Posterior vena cava (tissue), 2 donors: ENCODE results near the gene OSTC. TPM values are rescaled to one million over a fixed set of nuclear protein-coding genes. Genes with fewer than 3 reads are reported as not detected.

Experiments used
- DNase-seq: peaks from one replicate; pipeline ENCODE4 v3.0.0-alpha.2; 2020; ENCODE audit warnings: low spot score
- intact Hi-C, 2 donors: fragments of 100-400 bp; cut with DNase I; formaldehyde crosslinking; loops; one replicate each; pipeline versions ENCODE4 v1.14.1 to v1.14.2; 2022 to 2023
- long read RNA-seq, 2 donors: library from polyadenylated mRNA; unstranded; transcript quantifications; one replicate each; pipeline ENCODE4 v2.0.0, GENCODE V29; 2020 to 2021
- total RNA-seq, 2 donors: library from RNA; stranded (reverse); fragmentation: NEBNext Ultra II Directional; extraction: Animal tissue kit (Norgen Biotek cat#: 25700); gene quantifications; one replicate each; pipeline ENCODE4 v1.2.1, GENCODE V29; 2021
- donor health status: DM: yes; HTN: yes; CAD: no.
- donor health status: DM: yes; HTN: yes; CAD: no.

Gene OSTC
- total RNA-seq, result 10 to 100 TPM; 69.4 to 80.8 TPM
- long read RNA-seq, donor 1, transcript OSTC-201 (4 exons, 1,077 nt), result major isoform, 37 of 38 reads
- long read RNA-seq, donor 1, partial matches to known transcripts, result 1 of 38 reads
- long read RNA-seq, donor 1, other reads (novel, unspliced or antisense), result 0 of 38 reads
- long read RNA-seq, donor 2, transcript OSTC-201 (4 exons, 1,077 nt), result major isoform, 132 of 141 reads
- long read RNA-seq, donor 2, partial matches to known transcripts, result 3 of 141 reads
- long read RNA-seq, donor 2, other reads (novel, unspliced or antisense), result 2 of 141 reads

DNA sequence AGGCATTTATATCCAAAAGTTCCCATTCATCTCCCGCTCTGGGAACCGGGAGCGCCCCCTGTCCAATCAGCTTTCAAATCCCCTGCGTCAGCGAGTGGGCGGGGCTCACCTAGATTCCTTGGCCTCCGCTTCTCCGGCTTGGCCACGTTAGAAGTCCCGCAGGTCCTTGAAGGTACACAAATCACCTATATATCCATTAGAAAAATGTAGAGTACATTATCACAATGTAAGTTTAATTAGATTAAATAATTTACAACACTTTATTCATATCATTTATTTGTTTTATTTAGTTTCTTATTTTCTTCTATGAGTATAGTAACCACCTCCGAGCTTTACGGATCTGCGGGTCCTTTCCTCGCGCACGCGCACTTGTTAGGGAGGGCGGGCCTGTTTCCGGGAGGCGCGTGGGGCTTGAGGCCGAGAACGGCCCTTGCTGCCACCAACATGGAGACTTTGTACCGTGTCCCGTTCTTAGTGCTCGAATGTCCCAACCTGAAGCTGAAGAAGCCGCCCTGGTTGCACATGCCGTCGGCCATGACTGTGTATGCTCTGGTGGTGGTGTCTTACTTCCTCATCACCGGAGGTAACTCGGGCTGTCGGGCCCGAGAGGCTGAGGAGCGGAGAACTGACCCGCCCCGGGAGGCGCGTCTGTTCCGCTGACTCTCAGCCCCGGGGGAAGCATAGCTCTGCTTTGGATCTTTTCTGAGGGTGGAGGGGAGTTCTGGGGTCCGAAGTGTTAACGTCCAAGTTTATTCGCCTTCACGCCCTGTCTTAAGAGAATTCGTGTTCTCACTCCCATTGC, at the start of gene OSTC:
TSS of gene OSTC (plus strand) at position 388 of the 802 bp plus-strand sequence. CDS start at position 445, 57 bp downstream.
- DNase-seq, result peak; percentile 98
- intact Hi-C loops, result no loop called here

DNA sequence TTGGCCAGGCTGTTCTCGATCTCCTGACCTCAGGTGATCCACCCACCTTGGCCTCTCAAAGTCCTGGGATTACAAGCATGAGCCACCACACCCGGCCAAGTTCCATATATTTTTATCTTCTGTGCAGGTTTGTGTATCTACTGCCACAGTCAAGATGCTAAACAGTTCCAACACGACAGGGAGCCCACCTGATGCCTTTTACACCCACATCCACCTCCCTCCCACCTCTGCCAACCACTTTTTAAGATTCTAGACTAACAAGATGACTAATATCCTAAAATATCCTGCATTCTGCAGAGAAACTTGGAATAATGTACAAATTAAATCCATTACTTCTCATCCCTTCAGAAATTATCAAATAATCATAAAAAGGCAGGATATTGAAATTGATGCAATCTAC, 49.3 kb upstream of the OSTC start:
- intact Hi-C loops, result no loop called here
- DNase-seq, result no peak

GRCh38 chr4:108601532-108601931, 48.9 kb upstream of the OSTC start:
- intact Hi-C loops, result no loop called here

GRCh38 chr4:108602163-108602562, 48.2 kb upstream of the OSTC start:
- no peak for DNase-seq
- intact Hi-C loops, result no loop called here

More at GRCh38 chr4:108601532-108601931, 48.9 kb upstream of the OSTC start:
- no peak for DNase-seq

DNA sequence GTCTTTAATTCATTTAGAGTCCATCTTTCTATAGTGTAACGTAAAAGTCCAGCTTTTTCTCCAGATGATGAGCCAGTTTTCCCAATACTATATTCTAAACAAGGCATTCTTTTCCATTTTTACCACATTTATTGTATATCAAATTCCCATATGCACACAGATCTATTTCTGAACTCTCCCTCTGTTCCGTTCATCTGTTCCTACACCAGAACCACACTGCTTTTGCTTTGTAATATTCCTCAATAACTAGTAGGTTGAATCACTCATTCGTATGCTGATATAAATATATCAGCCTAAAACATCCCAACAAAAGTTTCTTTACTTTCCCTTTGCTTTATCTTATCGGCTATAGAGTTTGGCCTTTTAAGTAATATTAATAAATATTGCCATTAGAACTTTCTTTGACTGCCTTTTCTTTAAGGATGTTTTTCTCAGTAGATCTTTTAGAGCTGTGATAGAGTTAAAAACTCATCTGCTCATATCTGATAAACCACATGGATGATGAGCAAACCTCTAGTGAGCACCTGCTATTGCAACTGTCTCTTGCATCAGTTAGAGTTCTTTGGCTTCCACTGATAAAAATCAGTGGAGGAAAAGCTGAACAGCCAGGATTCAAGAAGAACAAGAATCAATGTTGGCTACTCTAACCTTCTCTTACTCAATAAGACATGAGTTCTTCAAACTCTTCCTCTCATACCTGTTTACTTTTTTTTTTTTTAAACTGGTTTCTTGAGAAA, 43.2 kb upstream of the OSTC start:
- intact Hi-C loops, result no loop called here
- no peak for DNase-seq

DNA sequence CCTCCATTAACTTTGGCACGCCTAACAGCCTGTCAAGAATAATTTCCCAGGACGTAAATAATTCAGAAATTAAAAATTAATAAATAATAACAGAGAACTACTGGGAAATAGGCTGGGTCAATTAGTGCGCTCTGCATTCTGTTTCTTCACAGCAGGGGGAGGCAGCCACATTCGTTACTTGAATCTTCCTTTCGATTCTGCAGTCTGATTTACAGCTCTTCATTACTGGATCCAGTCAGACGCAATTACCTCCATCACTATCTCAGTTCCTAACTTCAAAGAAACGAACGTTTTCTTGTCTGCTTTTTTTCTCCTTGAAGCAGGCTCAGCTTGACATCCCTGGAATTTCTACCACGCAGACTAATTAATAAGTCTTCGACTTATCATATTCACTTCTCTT, 39.0 kb upstream of the OSTC start:
- intact Hi-C loops, result no loop called here
- no peak for DNase-seq

DNA sequence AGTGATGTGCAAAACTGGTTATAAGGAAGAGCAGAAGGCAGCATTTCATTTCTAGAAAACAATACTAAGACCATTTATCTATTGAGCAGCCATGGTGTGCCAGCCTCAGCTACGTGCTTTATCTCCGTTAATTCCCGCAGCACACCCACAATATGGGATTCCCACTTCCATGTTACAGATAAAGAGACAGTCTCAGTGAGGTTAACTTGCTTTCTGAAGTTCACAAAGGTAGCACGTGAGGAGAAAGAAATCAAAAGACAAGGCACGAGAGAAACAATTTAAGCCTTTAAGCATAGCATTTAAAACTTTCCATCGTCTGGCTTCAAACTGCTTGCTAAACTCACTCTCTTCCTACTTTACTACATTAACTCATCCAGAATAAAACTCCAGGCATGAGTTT, 38.0 kb upstream of the OSTC start:
- intact Hi-C loops, result no loop called here
- DNase-seq, result no peak

- intact Hi-C loops, result no loop called here
- no peak for DNase-seq
These were observed 30.9 kb upstream of the OSTC start for GRCh38 chr4:108619372-108620100.

DNA sequence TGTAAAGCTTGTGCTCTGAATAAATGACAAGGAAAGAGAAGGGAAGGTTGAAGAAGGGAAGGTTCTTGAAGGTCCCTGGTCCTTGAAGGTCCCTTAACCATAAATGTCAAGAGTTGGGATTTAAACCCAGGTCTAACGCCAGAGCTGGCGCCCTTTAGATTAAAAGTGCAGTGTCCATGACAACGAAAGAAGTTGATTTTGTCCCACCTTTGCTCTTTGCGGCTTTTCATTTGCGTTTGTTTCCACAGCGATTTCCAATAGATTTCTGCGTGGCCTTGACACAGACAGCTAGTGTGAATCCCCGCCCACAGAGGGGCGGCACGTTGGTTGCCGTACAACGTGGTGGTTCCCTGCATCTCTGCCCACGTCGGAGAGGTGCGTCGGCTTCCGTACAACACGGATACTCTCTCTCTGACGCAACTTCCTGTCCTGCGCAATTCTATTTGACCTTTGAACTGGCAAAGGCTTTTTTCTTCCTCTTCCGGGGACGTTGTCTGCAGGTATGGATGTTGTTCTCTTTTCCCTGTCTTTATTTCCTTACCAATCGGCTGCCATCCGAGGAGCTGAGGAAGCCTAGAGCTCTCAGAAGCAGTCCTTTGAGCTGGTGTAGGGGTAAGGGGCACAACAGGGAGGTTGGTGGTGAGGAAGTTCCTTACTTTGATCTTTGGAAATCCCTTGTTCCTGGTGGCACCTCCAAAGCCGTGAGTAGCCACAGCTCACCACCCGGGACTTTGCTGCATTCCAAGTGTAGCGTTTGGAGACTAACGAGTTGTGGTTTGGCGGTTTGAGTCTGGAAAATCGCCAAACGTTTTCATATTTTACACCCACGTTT, 30.1 kb upstream of the OSTC start, which contains the start of gene RPL34:
TSS of gene RPL34 (plus strand) at position 476 of the 832 bp plus-strand sequence. CDS start 1,384 bp downstream, outside the sequence.
- DNase-seq, result peak; percentile 99
- intact Hi-C loops, result no loop called here

- no peak for DNase-seq
- intact Hi-C loops, result no loop called here
These were observed 29.2 kb upstream of the OSTC start for GRCh38 chr4:108620933-108621905.

DNA sequence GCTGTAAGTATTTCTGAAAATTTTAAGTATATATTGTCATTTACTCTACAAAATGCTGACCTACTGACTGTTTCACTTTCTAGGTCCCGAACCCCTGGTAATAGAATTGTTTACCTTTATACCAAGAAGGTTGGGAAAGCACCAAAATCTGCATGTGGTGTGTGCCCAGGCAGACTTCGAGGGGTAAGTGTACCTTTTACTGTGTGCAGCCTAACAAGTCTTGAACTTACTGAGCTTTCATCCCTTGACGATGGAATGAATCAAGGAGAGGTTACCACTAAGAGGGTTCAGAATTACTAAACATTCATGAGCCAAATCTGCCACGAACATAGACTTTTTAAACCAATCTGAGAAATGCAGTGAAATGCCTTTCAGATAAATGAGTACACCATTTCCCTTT, 28.4 kb upstream of the OSTC start:
- DNase-seq, result no peak
- intact Hi-C loops, result no loop called here

DNA sequence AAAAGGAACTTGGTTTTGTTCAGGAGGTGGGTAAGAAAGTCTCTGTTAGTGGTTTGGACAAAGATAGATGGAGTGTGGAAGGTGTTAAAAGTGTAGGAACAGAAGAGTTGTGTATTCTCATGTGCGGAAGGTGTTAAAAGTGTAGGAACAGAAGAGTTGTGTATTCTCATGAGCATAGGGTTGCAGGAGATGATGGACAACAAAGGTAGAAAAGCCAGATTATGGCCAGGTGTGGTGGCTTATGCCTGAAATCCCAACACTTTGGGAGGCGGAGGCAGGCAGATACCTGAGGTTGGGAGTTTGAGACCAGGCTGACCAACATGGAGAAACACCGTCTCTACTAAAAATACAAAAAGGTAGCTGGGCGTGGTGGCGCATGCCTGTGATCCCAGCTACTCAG, 27.6 kb upstream of the OSTC start:
- DNase-seq, result no peak
- intact Hi-C loops, result no loop called here

DNA sequence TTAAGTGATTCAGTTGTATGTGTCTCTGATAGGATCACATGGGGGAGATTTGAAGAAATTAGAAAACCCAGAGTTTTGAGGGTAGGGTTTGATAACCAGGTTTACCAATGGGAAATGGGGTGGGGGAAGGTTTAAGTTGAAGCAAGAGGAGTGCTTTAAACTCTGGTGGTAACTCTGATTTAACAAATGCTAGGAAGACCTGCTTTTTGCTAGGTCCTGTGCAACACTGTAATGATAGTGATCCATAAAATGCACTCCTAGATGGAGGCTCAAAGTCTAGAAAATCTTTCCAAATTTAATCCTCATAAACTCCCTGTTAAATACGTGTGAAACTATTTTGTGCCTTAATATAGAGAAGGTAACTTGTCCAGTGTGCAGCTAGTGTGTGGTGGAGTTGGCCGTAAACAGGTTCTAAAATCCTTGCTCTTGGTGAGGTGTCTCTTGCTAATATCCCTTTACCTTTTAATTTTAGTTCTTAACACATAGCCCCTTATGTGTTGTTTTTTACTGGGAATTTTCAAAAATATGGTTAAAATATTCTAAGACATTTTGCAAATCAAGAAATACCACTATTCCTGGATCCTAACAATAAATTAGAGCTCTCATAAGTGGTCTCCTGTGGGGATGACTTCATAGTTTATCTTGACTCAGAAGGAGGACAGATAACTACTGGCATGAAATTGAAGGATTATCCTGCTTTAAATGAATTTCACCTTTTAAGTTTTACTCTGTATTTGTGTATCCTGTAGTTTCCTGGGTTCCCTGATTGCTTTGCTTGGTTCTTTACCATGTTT, 25.9 kb upstream of the OSTC start:
- intact Hi-C loops, result no loop called here
- DNase-seq, result no peak

GRCh38 chr4:108626056-108626455, 24.3 kb upstream of the OSTC start:
- intact Hi-C loops, result no loop called here
- DNase-seq, result no peak

DNA sequence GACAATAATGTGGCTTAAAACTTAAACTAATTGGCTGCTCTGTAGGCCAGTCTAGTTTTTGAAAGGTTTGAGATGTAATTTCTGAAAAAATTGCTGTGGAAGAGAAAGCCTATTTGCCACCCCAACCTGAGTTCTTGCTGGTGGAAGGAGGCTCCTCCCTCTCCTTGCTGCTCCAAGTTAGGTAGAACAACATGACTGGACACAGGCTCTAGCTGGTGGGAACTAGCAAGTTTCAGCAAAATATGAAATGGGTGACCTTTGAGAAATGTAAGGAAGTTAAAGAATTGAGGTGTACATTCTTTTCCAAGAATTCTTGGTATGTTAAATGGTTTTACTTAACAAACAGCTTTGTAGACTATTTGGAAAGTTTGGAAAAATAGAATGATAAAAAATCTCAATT, 22.0 kb upstream of the OSTC start:
- intact Hi-C loops, result no loop called here
- no peak for DNase-seq

DNA sequence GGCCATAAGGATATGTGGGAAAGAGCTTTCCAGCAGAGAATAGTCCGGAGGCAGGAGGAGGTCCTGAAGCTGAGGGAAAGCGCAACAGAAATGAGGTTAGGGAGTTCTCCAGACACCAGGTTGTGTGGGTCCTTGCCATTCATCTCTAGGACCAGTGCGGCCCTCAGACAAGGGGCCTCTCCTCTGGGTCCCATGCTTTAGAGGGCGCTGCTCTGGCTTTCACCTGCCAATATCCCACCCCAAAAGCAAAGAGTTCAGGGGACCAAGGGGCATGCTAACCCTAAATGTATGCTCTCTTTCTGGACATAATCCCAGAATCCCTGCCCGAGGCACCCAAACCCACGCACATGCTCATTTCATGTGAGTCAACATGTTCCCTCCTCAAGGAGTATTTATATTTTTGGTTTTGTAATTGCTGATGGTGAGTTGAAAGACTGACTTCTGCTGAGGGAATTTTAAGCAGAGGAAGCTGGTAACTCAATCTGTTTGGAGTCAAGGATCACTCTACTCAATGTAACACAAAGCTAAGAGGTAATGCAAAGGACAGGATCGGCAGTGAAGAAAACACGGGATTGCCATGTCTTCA, 15.2 kb upstream of the OSTC start:
- DNase-seq, result no peak
- intact Hi-C loops, result no loop called here
